NOMO-1 (cell line): Measurements from ENCODE around the gene C12orf57.
A peak's percentile ranks its signal among the peaks of the same experiment; 100 is the strongest.

Source experiments
- DNase-seq, 2 experiments: peaks; one replicate each; lab custom pipeline; 2025; ENCODE audit not compliant: unreplicated experiment in 2 of 2; lab: John Stamatoyannopoulos, UW

Gene C12orf57

GRCh38 chr12:6936636-6937480 lies 7.0 kb upstream of the C12orf57 start:
- no peak for DNase-seq

GRCh38 chr12:6937481-6938352 lies 6.1 kb upstream of the C12orf57 start:
- peak; percentile 96 to 97 for DNase-seq

DNA sequence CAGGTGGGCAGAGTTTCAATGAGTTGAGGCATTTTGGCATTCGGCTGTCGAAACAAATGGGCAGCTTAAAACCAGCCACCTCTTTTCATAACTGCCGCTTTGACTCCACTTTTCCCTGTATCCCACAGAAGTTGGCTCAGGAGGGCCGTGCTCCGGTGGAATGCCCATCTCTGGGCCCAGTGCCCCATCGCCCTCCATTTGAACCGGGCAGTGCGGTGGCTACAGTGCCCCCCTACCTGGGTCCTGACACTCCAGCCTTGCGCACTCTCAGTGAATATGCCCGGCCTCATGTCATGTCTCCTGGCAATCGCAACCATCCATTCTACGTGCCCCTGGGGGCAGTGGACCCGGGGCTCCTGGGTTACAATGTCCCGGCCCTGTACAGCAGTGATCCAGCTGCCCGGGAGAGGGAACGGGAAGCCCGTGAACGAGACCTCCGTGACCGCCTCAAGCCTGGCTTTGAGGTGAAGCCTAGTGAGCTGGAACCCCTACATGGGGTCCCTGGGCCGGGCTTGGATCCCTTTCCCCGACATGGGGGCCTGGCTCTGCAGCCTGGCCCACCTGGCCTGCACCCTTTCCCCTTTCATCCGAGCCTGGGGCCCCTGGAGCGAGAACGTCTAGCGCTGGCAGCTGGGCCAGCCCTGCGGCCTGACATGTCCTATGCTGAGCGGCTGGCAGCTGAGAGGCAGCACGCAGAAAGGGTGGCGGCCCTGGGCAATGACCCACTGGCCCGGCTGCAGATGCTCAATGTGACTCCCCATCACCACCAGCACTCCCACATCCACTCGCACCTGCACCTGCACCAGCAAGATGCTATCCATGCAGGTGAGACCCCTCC lies 5.2 kb upstream of the C12orf57 start:
- no peak for DNase-seq

DNA sequence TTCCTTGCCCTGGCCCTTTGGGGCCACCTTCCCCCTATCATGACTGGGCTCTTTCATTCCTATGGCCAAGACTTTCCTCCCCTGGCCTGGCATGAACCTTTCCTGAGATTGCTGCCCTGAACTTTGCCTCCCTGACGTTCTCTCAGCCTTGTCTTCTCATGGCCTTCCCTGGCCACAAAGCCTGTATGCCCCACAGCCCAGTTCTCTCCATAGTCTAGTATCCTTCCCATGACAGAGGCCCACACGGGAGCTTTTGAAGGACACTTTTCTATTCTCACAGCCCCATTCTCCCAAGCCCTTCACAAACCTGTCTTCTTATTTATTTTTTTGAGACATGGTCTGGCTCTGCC lies 4.7 kb upstream of the C12orf57 start:
- no peak for DNase-seq

DNA sequence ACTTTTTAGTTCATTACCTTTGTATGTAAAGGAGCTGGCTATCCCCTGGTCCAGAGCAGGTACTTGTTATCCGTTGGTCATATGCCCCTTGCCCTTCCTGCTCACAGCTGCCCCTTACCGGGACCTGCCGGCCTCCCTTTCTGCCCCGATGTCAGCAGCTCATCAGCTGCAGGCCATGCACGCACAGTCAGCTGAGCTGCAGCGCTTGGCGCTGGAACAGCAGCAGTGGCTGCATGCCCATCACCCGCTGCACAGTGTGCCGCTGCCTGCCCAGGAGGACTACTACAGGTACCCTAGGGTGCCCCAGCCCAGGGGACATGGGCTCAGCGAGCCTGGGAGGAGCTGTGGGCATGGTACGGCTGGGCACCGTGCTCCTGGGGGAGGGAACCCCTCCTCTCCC lies 2.6 kb upstream of the C12orf57 start:
- no peak for DNase-seq

DNA sequence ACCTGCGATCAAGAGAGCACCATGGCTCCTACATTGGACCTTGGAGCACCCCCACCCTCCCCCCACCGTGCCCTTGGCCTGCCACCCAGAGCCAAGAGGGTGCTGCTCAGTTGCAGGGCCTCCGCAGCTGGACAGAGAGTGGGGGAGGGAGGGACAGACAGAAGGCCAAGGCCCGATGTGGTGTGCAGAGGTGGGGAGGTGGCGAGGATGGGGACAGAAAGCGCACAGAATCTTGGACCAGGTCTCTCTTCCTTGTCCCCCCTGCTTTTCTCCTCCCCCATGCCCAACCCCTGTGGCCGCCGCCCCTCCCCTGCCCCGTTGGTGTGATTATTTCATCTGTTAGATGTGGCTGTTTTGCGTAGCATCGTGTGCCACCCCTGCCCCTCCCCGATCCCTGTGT lies 2.0 kb upstream of the C12orf57 start:
- no peak for DNase-seq

GRCh38 chr12:6942331-6942665 lies 1.5 kb upstream of the C12orf57 start:
- no peak for DNase-seq

DNA sequence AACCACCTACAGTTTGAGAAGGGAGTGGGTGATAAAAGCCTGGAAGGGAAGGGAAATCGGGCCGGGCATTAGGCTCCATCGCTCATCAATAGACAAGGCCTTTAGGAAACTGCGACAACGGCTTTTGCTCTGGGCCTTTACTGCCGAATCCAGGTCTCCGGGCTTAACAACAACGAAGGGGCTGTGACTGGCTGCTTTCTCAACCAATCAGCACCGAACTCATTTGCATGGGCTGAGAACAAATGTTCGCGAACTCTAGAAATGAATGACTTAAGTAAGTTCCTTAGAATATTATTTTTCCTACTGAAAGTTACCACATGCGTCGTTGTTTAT lies 467 bp upstream of the C12orf57 start:
- peak; percentile 83 to 90 for DNase-seq

- DNase-seq, result peak; percentile 81 to 82
Observed at GRCh38 chr12:6944381-6945186, 762 bp downstream of the C12orf57 start.

- no peak for DNase-seq
Observed at GRCh38 chr12:6945613-6946012, 1.8 kb downstream of the C12orf57 start.

DNA sequence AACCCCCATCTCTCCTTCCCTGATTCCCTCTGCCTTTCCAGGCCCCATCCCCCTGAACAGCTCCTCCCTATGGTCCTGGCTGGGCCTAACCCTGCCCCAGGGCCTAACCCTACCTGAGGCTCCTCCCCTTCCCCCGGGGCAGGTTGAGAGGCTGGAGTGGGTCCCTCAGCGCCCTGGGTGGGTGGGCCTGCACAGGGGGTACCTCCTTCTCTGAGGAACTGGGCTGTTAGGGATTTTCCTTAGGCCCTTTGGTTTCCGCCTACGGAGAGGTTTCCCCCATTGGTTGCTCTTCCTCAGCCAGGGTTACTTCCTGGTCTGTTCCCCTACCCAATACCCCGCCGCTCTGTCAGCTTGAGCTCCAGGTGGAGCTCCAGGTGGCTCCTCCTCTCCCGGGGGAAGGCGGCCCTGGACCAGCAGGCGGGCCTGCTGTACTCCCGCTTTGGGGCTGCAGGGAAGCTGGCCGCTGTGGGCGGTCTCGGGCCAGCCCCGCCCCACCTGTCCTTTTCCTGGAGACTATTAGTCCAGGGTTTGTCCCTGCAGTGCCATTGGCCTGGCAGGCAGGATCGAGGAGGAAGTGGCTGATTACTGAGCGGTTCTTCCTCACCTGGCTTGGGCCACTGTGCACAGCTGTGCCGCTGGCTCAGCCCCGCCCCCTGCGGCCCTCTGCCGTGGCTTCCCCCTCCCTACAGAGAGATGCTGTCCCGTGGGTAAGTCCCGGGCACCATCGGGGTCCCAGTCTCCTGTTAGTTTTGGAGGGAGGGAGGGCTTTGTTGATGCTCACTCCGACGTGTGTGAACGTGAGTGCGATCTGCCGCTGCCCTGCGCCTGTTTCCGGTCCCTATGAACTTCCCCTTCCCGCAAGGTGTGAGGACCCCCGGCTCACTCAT lies 2.5 kb downstream of the C12orf57 start:
- peak; percentile 48 to 60 for DNase-seq

DNA sequence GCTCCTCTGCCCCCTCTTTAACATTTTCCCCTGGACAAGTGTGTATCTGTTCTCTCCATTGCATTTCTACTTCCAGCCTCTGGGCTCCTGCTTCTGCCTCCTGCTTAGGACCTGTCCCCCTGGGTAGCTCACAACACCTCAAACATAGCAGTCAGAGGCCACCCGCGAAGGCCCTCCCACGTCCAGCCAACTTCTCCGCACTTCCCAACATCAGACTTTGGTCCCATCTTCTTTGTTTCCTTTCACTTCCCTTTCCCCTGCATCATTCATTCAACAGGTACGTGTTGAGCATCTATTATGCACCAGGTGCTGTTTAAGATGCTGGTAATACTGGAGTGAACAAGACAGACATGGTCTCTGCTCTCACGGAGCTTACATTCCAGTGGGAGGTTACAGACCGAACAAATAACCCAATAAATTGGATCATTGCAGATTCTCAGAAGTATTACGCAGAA lies 3.1 kb downstream of the C12orf57 start:
- no peak for DNase-seq

DNA sequence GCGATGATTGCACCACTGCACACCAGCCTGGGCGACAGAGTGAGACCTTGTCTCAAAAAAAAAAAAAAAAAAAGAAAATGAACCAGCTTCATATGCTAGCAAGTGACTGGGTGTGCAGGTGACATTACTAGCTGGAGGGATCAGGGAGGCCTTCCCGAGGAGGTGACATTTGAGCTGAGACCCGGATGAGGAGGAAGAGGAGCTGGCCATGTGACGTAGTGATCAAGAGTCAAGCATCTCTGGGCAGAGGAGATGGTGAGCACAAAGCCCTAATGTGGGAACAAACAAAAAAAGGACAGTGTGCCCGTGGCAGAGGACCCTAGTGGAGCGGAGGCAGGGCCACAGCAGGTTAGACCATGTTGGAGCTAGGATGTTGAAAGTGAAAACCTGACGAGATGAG lies 3.8 kb downstream of the C12orf57 start:
- DNase-seq, result no peak

DNA sequence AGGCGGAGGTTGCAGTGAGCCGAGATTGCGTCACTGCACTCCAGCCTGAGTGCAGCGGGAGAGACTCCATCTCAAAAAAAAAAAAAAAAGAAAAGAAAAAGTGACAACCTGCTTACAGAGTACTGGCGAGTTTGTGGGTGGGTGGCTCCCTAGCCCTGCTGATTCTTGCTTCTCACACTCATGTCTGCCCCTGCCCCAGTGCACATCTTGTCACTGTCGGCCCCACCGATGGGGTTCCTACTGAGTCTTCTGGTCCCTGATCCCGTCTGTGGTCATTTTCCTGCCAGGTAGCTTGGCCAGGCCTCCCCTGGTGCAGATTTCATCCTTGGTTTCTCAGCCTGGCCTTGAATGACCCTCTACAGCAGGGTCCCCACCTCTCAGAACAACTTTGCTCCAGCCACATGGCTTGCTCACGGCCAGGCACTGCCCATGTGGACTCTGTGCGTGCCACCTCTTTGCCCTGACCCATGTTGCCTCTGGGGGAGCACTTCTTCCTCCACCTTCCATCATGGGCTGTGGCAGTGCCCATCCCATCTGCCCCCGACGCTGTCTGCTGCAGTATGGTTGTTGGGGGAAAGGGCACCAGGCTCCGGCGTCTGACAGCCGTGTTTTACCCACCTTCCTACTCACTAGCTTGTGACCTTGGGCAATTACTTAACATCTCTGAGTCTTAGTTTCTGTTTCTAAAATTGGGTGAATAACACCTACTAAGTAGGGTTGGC lies 5.2 kb downstream of the C12orf57 start:
- DNase-seq, result peak; percentile 22 to 46

- DNase-seq, result peak in 1 of 2 experiments; percentile 26
Observed at GRCh38 chr12:6950401-6950801, 6.6 kb downstream of the C12orf57 start.

- DNase-seq, result peak; percentile 85 to 93
Observed at GRCh38 chr12:6950811-6951540, 7.2 kb downstream of the C12orf57 start, which contains the start of gene PTPN6. PTPN6 (plus strand) TSS chr12:6951356; CDS start chr12:6951513, 157 bp downstream.

- no peak for DNase-seq
Observed at GRCh38 chr12:6951551-6952120, 7.8 kb downstream of the C12orf57 start.
